KMS-11 (cell line): ENCODE results near the gene ARHGDIA.

Experiments used
- H2AFZ ChIP-seq: fragments of 200-600 bp; sonication (generic); 2 replicates; pipeline ENCODE4 v1.6.1; 2016; ENCODE audit warnings: antibody characterized with exemption, mixed run types, low read depth
- H3K27ac ChIP-seq: fragments of 200-600 bp; sonication (generic); 2 replicates; pipeline ENCODE4 v1.6.1; 2016; ENCODE audit warnings: mild to moderate bottlenecking, mixed run types
- H3K27me3 ChIP-seq: fragments of 200-600 bp; sonication (generic); 2 replicates; pipeline ENCODE4 v1.6.1; 2017; ENCODE audit warnings: mild to moderate bottlenecking, low read depth, mixed run types, moderate library complexity; ENCODE audit not compliant: insufficient read depth
- H3K36me3 ChIP-seq: fragments of 200-600 bp; sonication (generic); 2 replicates; pipeline ENCODE4 v1.6.1; 2017; ENCODE audit warnings: mild to moderate bottlenecking, mixed run types; ENCODE audit not compliant: insufficient read depth
- H3K4me1 ChIP-seq: fragments of 200-600 bp; sonication (generic); 2 replicates; pipeline ENCODE4 v1.6.1; 2016; ENCODE audit warnings: mild to moderate bottlenecking, low read depth, mixed run types; ENCODE audit not compliant: poor library complexity, severe bottlenecking
- H3K4me2 ChIP-seq: fragments of 200-600 bp; sonication (generic); 2 replicates; pipeline ENCODE4 v1.7.0; 2016; ENCODE audit warnings: mild to moderate bottlenecking, mixed run types
- H3K4me3 ChIP-seq: fragments of 200-600 bp; sonication (generic); IDR thresholded peaks from 2 replicates; pipeline ENCODE4 v1.6.1; 2017; ENCODE audit warnings: low read depth, low read length, mixed read lengths; ENCODE audit not compliant: insufficient read depth
- H3K79me2 ChIP-seq: fragments of 200-600 bp; sonication (generic); 2 replicates; pipeline ENCODE4 v1.6.1; 2016; ENCODE audit warnings: low read depth, mixed run types; ENCODE audit not compliant: insufficient read depth
- H3K9ac ChIP-seq: fragments of 200-600 bp; sonication (generic); 2 replicates; pipeline ENCODE4 v1.6.1; 2016; ENCODE audit warnings: mild to moderate bottlenecking, mixed run types
- H4K20me1 ChIP-seq: fragments of 200-600 bp; sonication (generic); 2 replicates; pipeline ENCODE4 v1.6.1; 2016; ENCODE audit warnings: mild to moderate bottlenecking, mixed run types; ENCODE audit not compliant: insufficient read depth
- TF ChIP-seq, protein P1 (sequence below): fragments of 200-600 bp; sonication (generic); conservative IDR thresholded peaks from 2 replicates; pipeline ENCODE4 v1.6.1; 2017; ENCODE audit warnings: low read depth, mild to moderate bottlenecking, antibody characterized with exemption, low read length, moderate library complexity, mixed read lengths

The ARHGDIA gene

DNA sequence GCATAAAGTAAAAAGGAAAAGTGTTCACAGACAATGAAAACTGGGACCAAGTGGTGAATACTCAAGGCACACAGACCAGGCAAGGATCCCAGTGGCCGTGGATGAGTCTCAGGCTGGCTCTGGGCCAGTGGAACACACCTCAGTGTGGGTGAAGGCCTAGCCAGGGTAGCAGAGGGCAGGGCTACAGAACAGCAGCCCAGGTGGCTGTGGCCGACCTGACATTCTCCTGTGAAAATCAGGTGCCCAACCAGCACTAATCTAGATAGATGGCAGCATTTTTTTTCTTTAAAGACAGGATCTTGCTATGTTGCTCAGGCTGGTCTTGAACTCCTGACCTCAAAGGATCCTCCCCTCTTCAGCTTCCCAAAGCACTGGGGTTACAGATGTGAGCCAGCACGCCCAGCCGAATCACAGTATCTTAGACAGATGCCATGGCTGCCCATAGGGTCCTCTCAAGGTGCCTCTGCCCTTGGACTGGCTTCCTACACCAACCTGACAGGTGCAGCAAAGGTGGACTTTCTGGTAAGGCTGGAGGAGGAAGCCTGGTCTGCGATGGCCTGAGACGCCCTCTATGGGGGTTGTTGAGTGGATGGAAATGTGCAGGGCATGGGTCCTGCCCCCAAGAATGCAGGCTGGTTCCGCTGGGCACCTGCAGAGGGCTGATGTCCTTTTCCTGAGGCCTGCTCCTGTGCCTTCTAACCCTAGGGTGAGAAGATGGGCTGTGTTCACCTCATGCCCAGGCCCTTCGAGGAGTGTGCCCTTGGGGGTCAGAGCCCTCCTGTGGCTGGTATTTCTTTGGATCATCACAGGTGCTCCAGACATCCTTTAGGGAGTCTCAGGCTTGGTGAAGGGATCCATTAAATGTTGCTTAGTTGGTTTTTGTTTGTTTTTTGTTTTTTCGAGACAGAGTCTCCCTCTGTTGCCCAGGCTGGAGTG, 7.0 kb downstream of the ARHGDIA start:
- no peak overlapping the region for H3K9ac ChIP-seq
- peaks cover 52% of the 10 kb centered on the region for H3K4me1 ChIP-seq
- no peak overlapping the region for H3K4me2 ChIP-seq
- H4K20me1 ChIP-seq, result peaks cover 3% of the 10 kb centered on the region
- H2AFZ ChIP-seq, result no peak overlapping the region
- no peaks in the 10 kb centered on the region for H3K27me3 ChIP-seq
- no peak overlapping the region for H3K27ac ChIP-seq
- H3K36me3 ChIP-seq, result no peaks in the 10 kb centered on the region
- H3K79me2 ChIP-seq, result peaks cover 48% of the 10 kb centered on the region
- H3K4me3 ChIP-seq, result no peak overlapping the region
- TF ChIP-seq, protein P1, sequence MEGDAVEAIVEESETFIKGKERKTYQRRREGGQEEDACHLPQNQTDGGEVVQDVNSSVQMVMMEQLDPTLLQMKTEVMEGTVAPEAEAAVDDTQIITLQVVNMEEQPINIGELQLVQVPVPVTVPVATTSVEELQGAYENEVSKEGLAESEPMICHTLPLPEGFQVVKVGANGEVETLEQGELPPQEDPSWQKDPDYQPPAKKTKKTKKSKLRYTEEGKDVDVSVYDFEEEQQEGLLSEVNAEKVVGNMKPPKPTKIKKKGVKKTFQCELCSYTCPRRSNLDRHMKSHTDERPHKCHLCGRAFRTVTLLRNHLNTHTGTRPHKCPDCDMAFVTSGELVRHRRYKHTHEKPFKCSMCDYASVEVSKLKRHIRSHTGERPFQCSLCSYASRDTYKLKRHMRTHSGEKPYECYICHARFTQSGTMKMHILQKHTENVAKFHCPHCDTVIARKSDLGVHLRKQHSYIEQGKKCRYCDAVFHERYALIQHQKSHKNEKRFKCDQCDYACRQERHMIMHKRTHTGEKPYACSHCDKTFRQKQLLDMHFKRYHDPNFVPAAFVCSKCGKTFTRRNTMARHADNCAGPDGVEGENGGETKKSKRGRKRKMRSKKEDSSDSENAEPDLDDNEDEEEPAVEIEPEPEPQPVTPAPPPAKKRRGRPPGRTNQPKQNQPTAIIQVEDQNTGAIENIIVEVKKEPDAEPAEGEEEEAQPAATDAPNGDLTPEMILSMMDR, result no peak

DNA sequence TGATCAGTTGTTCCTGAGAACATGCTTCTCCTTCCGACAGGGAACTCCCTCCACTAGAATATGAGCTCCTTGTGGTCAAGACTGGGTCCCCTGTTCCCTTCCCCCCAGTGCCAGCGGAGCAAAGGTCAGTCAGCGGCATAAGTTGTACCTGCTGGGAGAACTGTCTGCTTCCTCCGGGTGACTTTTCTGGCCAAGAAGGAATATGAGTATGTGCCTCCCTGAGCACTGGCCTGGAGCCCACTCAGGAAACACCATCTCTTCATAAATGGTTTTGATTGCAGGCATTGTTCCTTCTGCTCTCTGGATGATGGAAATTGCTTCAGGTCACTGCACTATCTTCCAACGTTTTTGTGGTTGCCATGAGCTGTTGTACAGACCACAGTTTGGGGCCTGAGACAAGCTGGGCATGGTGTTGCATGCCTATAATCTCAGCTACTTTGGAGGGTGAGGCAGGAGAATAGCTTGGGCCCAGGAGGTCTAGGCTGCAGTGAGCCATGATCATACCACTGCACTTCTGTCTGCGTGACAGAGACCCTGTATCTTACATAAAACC, 7.9 kb downstream of the ARHGDIA start:
- Histone ChIP-seq H2AFZ (no peak overlapping the region), H4K20me1 (peaks cover 6% of the 10 kb centered on the region), H3K9ac (no peak overlapping the region), H3K27me3 (no peaks in the 10 kb centered on the region), H3K27ac (no peak overlapping the region), H3K4me1 (peaks cover 57% of the 10 kb centered on the region), H3K4me2 (no peak overlapping the region), H3K4me3 (no peak overlapping the region), H3K36me3 (no peaks in the 10 kb centered on the region), H3K79me2 (peaks cover 53% of the 10 kb centered on the region)
- TF ChIP-seq, protein P1, result no peak

DNA sequence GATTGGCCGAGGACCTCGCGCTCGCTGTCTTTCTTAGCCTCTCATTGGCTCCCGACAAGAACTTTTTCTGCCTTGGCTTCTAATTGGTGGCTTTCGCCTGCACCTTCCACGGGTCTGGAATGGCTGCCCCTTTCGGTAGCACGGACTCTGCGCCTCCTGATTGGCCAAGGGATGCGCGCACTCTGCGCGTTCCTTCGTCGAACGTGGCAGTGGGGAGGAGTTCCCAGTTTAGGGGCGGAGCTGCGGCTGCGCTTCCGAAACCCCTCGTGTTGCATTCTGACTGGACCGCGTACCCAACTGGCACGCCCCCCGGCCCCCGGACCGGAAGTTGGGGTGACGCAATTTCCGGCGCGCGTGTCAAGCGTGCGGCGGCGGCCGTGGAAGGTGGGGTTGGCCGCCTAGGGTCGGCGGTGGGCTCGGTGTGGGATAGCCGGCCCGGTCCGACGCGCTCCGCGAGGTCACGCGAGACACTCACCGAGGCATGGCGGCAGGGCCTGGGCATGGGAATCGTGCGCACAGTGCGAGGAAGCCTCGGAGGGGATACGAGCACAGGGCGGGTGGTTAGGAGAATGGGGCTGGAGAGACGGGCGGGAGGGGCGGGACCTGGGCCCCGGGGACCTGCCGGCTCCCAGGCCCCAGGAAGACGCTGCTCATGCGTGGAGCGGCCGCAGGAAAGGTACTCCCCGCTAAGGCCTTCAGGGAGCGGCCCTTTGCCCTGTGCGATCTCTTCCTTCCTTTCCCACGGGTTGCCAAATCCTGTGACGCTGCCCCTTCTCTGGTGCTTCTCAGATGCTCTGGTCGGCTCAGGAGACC, 10.2 kb downstream of the ARHGDIA start:
- Histone ChIP-seq H3K9ac (peak overlapping the region; percentile 81), H3K27me3 (no peaks in the 10 kb centered on the region), H3K4me3 (no peak overlapping the region), H3K4me1 (peaks cover 52% of the 10 kb centered on the region), H2AFZ (0 out of 2 replicates have a peak overlapping the region, but pooled peaks have one; percentile 14), H4K20me1 (peaks cover 10% of the 10 kb centered on the region), H3K79me2 (peaks cover 76% of the 10 kb centered on the region), H3K36me3 (peaks cover 10% of the 10 kb centered on the region; the same call in 1 of the 2 replicates), H3K4me2 (peak overlapping the region; percentile 85), H3K27ac (peak overlapping the region; percentile 81)
- TF ChIP-seq, protein P1, result no peak
